K562 (cell line): ENCODE measurements around the gene EMC1. TPM values are rescaled to one million over a fixed set of nuclear protein-coding genes. Genes with fewer than 3 reads are reported as not detected.

ENCODE experiments used
- CBFB ChIP-seq: sonication (generic); formaldehyde crosslinking; IDR thresholded peaks from 2 replicates; pipeline ENCODE4 v1.4.0; 2020; ENCODE audit warnings: mild to moderate bottlenecking, missing genetic modification reagents
- CHD4 ChIP-seq: fragments of 200-600 bp; sonication (generic); IDR thresholded peaks from 3 replicates; pipeline ENCODE4 v1.6.1; 2012; ENCODE audit warnings: low read depth, mild to moderate bottlenecking, mixed read lengths, low read length, inconsistent platforms; ENCODE audit not compliant: insufficient read depth, insufficient replicate concordance, poor library complexity, severe bottlenecking
- E2F3 ChIP-seq: fragments of 250-450 bp; sonication (Bioruptor Pico); IDR thresholded peaks from 2 replicates; pipeline ENCODE4 v1.4.0; 2020; ENCODE audit warnings: mild to moderate bottlenecking
- FOXA3 ChIP-seq, 2 experiments: fragments of 450-650 bp in 1 of 2; sonication (generic) in 1 of 2; formaldehyde crosslinking; IDR thresholded peaks in 1 of 2; conservative IDR thresholded peaks in 1 of 2; 2 replicates each; pipeline versions ENCODE4 v1.4.0 to v1.8.0; 2020 to 2022; ENCODE audit warnings: mild to moderate bottlenecking in 2 of 2, missing genetic modification reagents in 1 of 2
- KLF13 ChIP-seq: fragments of 450-650 bp; IDR thresholded peaks from 2 replicates; pipeline ENCODE4 v1.6.1; 2016; ENCODE audit warnings: missing genetic modification characterization, low read depth, mild to moderate bottlenecking, missing compliant biosample characterization, moderate library complexity, borderline replicate concordance
- MTA3 ChIP-seq: fragments of 450-650 bp; formaldehyde crosslinking; IDR thresholded peaks from 2 replicates; pipeline ENCODE4 v1.6.1; 2017; ENCODE audit warnings: mild to moderate bottlenecking, borderline replicate concordance
- POLR2H ChIP-seq: IDR thresholded peaks from 2 replicates; pipeline ENCODE4 v1.6.1; 2016; ENCODE audit warnings: missing genetic modification characterization, low read depth, mild to moderate bottlenecking, control low read depth, missing compliant biosample characterization, moderate library complexity
- RFX5 ChIP-seq: IDR thresholded peaks from 2 replicates; pipeline ENCODE4 v1.6.1; 2011; ENCODE audit warnings: low read depth, mild to moderate bottlenecking, improper control_type of control experiment, low read length
- SOX6 ChIP-seq: fragments of 450-650 bp; IDR thresholded peaks from 2 replicates; pipeline ENCODE4 v1.6.1; 2014; ENCODE audit warnings: mild to moderate bottlenecking
- TAF15 ChIP-seq: fragments of 200-400 bp; formaldehyde crosslinking; IDR thresholded peaks from 2 replicates; pipeline ENCODE4 v1.6.1; 2017; ENCODE audit warnings: mild to moderate bottlenecking, low read depth, low read length, moderate library complexity
- TAF9B ChIP-seq: fragments of 450-650 bp; IDR thresholded peaks from 2 replicates; pipeline ENCODE4 v1.6.1; 2018; ENCODE audit warnings: mild to moderate bottlenecking; ENCODE audit not compliant: partially characterized antibody
- TEAD4 ChIP-seq, 2 experiments: sonication (generic) in 1 of 2; formaldehyde crosslinking in 1 of 2; IDR thresholded peaks; 2 replicates each; pipeline versions ENCODE4 v1.6.1 to v1.8.0; 2012 to 2022; ENCODE audit warnings: borderline replicate concordance in 1 of 2, inconsistent platforms in 1 of 2, low read length in 1 of 2, mild to moderate bottlenecking in 1 of 2, missing genetic modification reagents in 1 of 2
- ZBED1 ChIP-seq: IDR thresholded peaks from 2 replicates; pipeline ENCODE4 v1.6.1; 2014
- polyA plus RNA-seq, 8 experiments: library from polyadenylated mRNA; depleted of rRNA in 4 of 8; stranded (reverse) in 5 of 8; unstranded in 3 of 8; fragments of >200 nt; fragmentation: Nextera tagmentation in 2 of 8; fragmentation: Illumina TruSeq in 1 of 8; extraction: Ambion mirVana in 2 of 8; extraction: Trizol in 1 of 8; gene quantifications; 2 replicates each; pipeline versions ENCODE4 v1.2.1 to v1.2.3, GENCODE V29; 2011 to 2014; ENCODE audit warnings: inconsistent platforms in 1 of 8, missing spikeins in 1 of 8
- total RNA-seq, 7 experiments: library from RNA; depleted of rRNA in 6 of 7; stranded (reverse); fragments of >200 nt in 6 of 7; fragmentation: Illumina TruSeq in 2 of 7; extraction: Trizol in 2 of 7; gene quantifications; 2 replicates each; pipeline versions ENCODE4 v1.2.1 to v1.2.3, GENCODE V29; 2011 to 2021; ENCODE audit warnings: low replicate concordance in 1 of 7
- TF ChIP-seq, protein P1 (sequence below), 2 experiments: fragments of 150-350 bp in 1 of 2; IDR thresholded peaks; 2 replicates each; pipeline ENCODE4 v1.6.1; 2012 to 2016; ENCODE audit warnings: low read depth in 2 of 2, low read length in 2 of 2, mild to moderate bottlenecking in 1 of 2, moderate library complexity in 1 of 2
- TF ChIP-seq, protein P2 (sequence below): sonication (generic); formaldehyde crosslinking; IDR thresholded peaks from 2 replicates; pipeline ENCODE4 v1.8.1; 2022; ENCODE audit warnings: missing genetic modification reagents
- TF ChIP-seq, protein P3 (sequence below): fragments of 250-450 bp; sonication (Bioruptor Pico); IDR thresholded peaks from 2 replicates; pipeline ENCODE4 v1.8.0; 2021; ENCODE audit warnings: borderline replicate concordance, mild to moderate bottlenecking, moderate library complexity; ENCODE audit not compliant: poor library complexity, severe bottlenecking
- TF ChIP-seq, protein P4 (sequence below): fragments of 250-450 bp; sonication (Bioruptor Pico); IDR thresholded peaks from 2 replicates; pipeline ENCODE4 v1.5.0; 2022; ENCODE audit warnings: mild to moderate bottlenecking

EMC1 gene
- total and polyA plus RNA-seq, 9 of the 15 experiments (the other 6 are each of a cell fraction or from before 2014, with no cell fraction given): 17.8 to 88.2 (median 37.4) TPM

DNA sequence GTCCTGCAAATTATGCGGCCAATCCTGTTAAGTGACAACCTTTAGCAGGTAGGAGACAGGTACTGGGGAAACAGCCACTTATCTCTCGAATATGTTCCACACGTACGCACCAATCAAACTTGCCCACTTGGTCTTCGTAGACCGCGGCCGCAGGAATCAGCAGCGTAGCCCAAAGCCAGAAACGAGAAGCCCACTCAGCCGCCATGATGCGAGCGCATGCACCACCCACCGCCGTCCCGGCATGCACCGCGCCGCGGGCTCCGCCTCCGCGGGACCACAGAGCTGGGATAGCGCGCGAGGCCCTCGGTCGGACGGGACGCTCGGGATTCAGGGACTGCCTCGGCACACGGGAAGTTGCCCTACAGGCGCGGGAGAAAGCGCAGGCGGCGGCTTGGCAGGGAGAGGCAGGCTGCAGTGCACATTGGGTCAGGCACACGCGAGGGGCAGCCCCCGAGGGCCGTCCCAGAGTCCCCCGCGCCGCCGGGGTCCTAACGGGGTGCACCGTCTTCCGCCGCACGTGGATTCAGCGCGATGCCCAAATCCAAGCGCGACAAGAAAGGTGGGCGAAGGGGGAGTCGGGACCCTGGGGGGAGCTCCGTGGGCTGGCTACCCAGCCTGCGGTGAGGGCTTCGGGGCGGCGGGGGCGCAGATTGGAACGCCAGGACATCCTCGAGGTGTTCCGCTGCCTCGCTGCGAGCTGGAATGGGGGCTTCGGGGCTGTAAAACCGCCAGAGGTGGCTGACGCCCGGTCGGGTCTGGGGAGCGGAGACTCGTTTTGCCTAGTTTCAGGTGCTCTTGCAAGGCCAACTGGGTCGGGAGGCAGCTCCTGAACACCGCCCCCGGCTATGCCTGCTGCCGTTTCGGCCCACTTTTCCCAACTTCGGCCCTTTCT is at the start of gene EMC1, which contains the start of gene MRTO4 (continued):
- TF ChIP-seq, protein P1, sequence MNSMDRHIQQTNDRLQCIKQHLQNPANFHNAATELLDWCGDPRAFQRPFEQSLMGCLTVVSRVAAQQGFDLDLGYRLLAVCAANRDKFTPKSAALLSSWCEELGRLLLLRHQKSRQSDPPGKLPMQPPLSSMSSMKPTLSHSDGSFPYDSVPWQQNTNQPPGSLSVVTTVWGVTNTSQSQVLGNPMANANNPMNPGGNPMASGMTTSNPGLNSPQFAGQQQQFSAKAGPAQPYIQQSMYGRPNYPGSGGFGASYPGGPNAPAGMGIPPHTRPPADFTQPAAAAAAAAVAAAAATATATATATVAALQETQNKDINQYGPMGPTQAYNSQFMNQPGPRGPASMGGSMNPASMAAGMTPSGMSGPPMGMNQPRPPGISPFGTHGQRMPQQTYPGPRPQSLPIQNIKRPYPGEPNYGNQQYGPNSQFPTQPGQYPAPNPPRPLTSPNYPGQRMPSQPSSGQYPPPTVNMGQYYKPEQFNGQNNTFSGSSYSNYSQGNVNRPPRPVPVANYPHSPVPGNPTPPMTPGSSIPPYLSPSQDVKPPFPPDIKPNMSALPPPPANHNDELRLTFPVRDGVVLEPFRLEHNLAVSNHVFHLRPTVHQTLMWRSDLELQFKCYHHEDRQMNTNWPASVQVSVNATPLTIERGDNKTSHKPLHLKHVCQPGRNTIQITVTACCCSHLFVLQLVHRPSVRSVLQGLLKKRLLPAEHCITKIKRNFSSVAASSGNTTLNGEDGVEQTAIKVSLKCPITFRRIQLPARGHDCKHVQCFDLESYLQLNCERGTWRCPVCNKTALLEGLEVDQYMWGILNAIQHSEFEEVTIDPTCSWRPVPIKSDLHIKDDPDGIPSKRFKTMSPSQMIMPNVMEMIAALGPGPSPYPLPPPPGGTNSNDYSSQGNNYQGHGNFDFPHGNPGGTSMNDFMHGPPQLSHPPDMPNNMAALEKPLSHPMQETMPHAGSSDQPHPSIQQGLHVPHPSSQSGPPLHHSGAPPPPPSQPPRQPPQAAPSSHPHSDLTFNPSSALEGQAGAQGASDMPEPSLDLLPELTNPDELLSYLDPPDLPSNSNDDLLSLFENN (IDR thresholded peaks at IDR 0.05; ENCODE audit: low read depth in 2 of 2, low read length in 2 of 2): peak in 1 of 2 experiments; percentile 52; a peak in 2 of 4 replicates
- peak; percentile 40; the same call in 1 of the 2 replicates for TF ChIP-seq TEAD4 (IDR thresholded peaks at IDR 0.05; ENCODE audit: low read length)
- no peak for TF ChIP-seq TEAD4 (CRISPR knock-in tag; IDR thresholded peaks at IDR 0.05; ENCODE audit: borderline replicate concordance)
- no peak for TF ChIP-seq FOXA3 (CRISPR knock-in tag; conservative IDR thresholded peaks at IDR 0.05 in 1 of 2, IDR thresholded peaks at IDR 0.05 in 1 of 2)
- peak; percentile 91 for TF ChIP-seq E2F3 (CRISPR knock-in tag)
- peak; percentile 77; the same call in 1 of the 2 replicates for TF ChIP-seq CBFB
- TF ChIP-seq, protein P2, sequence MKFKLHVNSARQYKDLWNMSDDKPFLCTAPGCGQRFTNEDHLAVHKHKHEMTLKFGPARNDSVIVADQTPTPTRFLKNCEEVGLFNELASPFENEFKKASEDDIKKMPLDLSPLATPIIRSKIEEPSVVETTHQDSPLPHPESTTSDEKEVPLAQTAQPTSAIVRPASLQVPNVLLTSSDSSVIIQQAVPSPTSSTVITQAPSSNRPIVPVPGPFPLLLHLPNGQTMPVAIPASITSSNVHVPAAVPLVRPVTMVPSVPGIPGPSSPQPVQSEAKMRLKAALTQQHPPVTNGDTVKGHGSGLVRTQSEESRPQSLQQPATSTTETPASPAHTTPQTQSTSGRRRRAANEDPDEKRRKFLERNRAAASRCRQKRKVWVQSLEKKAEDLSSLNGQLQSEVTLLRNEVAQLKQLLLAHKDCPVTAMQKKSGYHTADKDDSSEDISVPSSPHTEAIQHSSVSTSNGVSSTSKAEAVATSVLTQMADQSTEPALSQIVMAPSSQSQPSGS: 0 out of 2 replicates have a peak, but pooled peaks have one; percentile 51
- TF ChIP-seq POLR2H (tag): peak; percentile 89
- TF ChIP-seq SOX6: no peak
- peak; percentile 78 for TF ChIP-seq KLF13
- TF ChIP-seq, protein P3, sequence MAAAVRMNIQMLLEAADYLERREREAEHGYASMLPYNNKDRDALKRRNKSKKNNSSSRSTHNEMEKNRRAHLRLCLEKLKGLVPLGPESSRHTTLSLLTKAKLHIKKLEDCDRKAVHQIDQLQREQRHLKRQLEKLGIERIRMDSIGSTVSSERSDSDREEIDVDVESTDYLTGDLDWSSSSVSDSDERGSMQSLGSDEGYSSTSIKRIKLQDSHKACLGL (CRISPR knock-in tag): peak; percentile 98
- TF ChIP-seq TAF9B: peak; percentile 92
- TF ChIP-seq, protein P4, sequence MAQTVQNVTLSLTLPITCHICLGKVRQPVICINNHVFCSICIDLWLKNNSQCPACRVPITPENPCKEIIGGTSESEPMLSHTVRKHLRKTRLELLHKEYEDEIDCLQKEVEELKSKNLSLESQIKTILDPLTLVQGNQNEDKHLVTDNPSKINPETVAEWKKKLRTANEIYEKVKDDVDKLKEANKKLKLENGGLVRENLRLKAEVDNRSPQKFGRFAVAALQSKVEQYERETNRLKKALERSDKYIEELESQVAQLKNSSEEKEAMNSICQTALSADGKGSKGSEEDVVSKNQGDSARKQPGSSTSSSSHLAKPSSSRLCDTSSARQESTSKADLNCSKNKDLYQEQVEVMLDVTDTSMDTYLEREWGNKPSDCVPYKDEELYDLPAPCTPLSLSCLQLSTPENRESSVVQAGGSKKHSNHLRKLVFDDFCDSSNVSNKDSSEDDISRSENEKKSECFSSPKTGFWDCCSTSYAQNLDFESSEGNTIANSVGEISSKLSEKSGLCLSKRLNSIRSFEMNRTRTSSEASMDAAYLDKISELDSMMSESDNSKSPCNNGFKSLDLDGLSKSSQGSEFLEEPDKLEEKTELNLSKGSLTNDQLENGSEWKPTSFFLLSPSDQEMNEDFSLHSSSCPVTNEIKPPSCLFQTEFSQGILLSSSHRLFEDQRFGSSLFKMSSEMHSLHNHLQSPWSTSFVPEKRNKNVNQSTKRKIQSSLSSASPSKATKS: no peak; the same call in 1 of the 2 replicates
- TF ChIP-seq RFX5: peak; percentile 49; the same call in 1 of the 2 replicates
- TF ChIP-seq MTA3: peak; percentile 90
- TF ChIP-seq ZBED1: no peak
- TF ChIP-seq CHD4: no peak
- no peak for TF ChIP-seq TAF15
